ENCODE data around the gene HIVEP2.

The HIVEP2 gene

GRCh38 chr6:142857233-142857761 is 87.7 kb downstream of the HIVEP2 start:
- DNase-seq, result no peak

- no peak for DNase-seq
These were observed 88.2 kb downstream of the HIVEP2 start for GRCh38 chr6:142856624-142857232.

- DNase-seq, result no peak
These were observed 88.9 kb downstream of the HIVEP2 start for GRCh38 chr6:142855893-142856623.

GRCh38 chr6:142854589-142855488 is 90.1 kb downstream of the HIVEP2 start:
- DNase-seq, result no peak

GRCh38 chr6:142853244-142854180 is 91.5 kb downstream of the HIVEP2 start:
- no peak for DNase-seq

- no peak for DNase-seq
These were observed 93.4 kb downstream of the HIVEP2 start for GRCh38 chr6:142851601-142852000.

- DNase-seq, result no peak
These were observed 94.1 kb downstream of the HIVEP2 start for GRCh38 chr6:142850679-142851423.

- no peak for DNase-seq
These were observed 96.0 kb downstream of the HIVEP2 start for GRCh38 chr6:142848976-142849375.

GRCh38 chr6:142848156-142848555 is 96.8 kb downstream of the HIVEP2 start:
- no peak for DNase-seq

GRCh38 chr6:142846883-142847287 is 98.1 kb downstream of the HIVEP2 start:
- DNase-seq, result no peak

- DNase-seq, result no peak
These were observed 98.5 kb downstream of the HIVEP2 start for GRCh38 chr6:142846459-142846831.

GRCh38 chr6:142845624-142846458 is 99.1 kb downstream of the HIVEP2 start:
- peak; percentile 28 for DNase-seq

GRCh38 chr6:142845143-142845571 is 99.8 kb downstream of the HIVEP2 start:
- DNase-seq, result no peak

- DNase-seq, result no peak
These were observed 100.8 kb downstream of the HIVEP2 start for GRCh38 chr6:142844065-142844755.

- DNase-seq, result no peak
These were observed 101.6 kb downstream of the HIVEP2 start for GRCh38 chr6:142843361-142843760.

GRCh38 chr6:142842418-142843261 is 102.3 kb downstream of the HIVEP2 start:
- DNase-seq, result no peak

GRCh38 chr6:142841915-142842314 is 103.1 kb downstream of the HIVEP2 start:
- DNase-seq, result no peak

GRCh38 chr6:142839686-142840040 is 105.3 kb downstream of the HIVEP2 start:
- no peak for DNase-seq
